H1 (cell line): ENCODE measurements around the gene TMEM187.

Experiments used
- CEBPB ChIP-seq: IDR thresholded peaks from 2 replicates; pipeline ENCODE4 v1.6.1; 2012; ENCODE audit warnings: low read depth, low read length
- CREB1 ChIP-seq: IDR thresholded peaks from 2 replicates; pipeline ENCODE4 v1.6.1; 2012; ENCODE audit warnings: inconsistent platforms
- CTCF ChIP-seq, 3 experiments: IDR thresholded peaks; 1 replicate in 2 of 3; 2 replicates in 1 of 3; pipeline versions ENCODE4 v1.5.1 to v1.6.1; 2011; ENCODE audit warnings: low read length in 3 of 3, mild to moderate bottlenecking in 3 of 3, inconsistent platforms in 2 of 3, low read depth in 1 of 3, moderate library complexity in 1 of 3; ENCODE audit not compliant: insufficient read depth in 1 of 3; ENCODE audit errors: control extremely low read depth in 1 of 3

GRCh38 chrX:154024271-154024670 is 51.7 kb downstream of the TMEM187 start:
- TF ChIP-seq CTCF (IDR thresholded peaks at IDR 0.05; ENCODE audit: control extremely low read depth in 1 of 3, insufficient read depth in 1 of 3, low read depth in 1 of 3, low read length in 3 of 3) (no peak), CREB1 (no peak), CEBPB (no peak)
